ENCODE measurements around the gene TAF4B.

- TF ChIP-seq POLR2A (IDR thresholded peaks at IDR 0.05) (no peak), CTCF (IDR thresholded peaks at IDR 0.05) (no peak), EP300 (IDR thresholded peaks at IDR 0.05) (no peak), POLR2AphosphoS5 (IDR thresholded peaks at IDR 0.05) (no peak)
Measured at GRCh38 chr18:26417190-26417589, 190.9 kb downstream of the TAF4B start.
